KMS-11 (cell line): ENCODE data around the gene PPP4R3A.
"Not testable (repeated sequence)": the region's sequence is repeated elsewhere in the genome, so short reads cannot be mapped to it uniquely, and the experiment has no call there.

Source experiments
- H2AFZ ChIP-seq: fragments of 200-600 bp; sonication (generic); 2 replicates; pipeline ENCODE4 v1.6.1; 2016; ENCODE audit warnings: antibody characterized with exemption, mixed run types, low read depth
- H3K27ac ChIP-seq: fragments of 200-600 bp; sonication (generic); 2 replicates; pipeline ENCODE4 v1.6.1; 2016; ENCODE audit warnings: mild to moderate bottlenecking, mixed run types
- H3K27me3 ChIP-seq: fragments of 200-600 bp; sonication (generic); 2 replicates; pipeline ENCODE4 v1.6.1; 2017; ENCODE audit warnings: mild to moderate bottlenecking, low read depth, mixed run types, moderate library complexity; ENCODE audit not compliant: insufficient read depth
- H3K36me3 ChIP-seq: fragments of 200-600 bp; sonication (generic); 2 replicates; pipeline ENCODE4 v1.6.1; 2017; ENCODE audit warnings: mild to moderate bottlenecking, mixed run types; ENCODE audit not compliant: insufficient read depth
- H3K4me1 ChIP-seq: fragments of 200-600 bp; sonication (generic); 2 replicates; pipeline ENCODE4 v1.6.1; 2016; ENCODE audit warnings: mild to moderate bottlenecking, low read depth, mixed run types; ENCODE audit not compliant: poor library complexity, severe bottlenecking
- H3K4me2 ChIP-seq: fragments of 200-600 bp; sonication (generic); 2 replicates; pipeline ENCODE4 v1.7.0; 2016; ENCODE audit warnings: mild to moderate bottlenecking, mixed run types
- H3K4me3 ChIP-seq: fragments of 200-600 bp; sonication (generic); IDR thresholded peaks from 2 replicates; pipeline ENCODE4 v1.6.1; 2017; ENCODE audit warnings: low read depth, low read length, mixed read lengths; ENCODE audit not compliant: insufficient read depth
- H3K79me2 ChIP-seq: fragments of 200-600 bp; sonication (generic); 2 replicates; pipeline ENCODE4 v1.6.1; 2016; ENCODE audit warnings: low read depth, mixed run types; ENCODE audit not compliant: insufficient read depth
- H3K9ac ChIP-seq: fragments of 200-600 bp; sonication (generic); 2 replicates; pipeline ENCODE4 v1.6.1; 2016; ENCODE audit warnings: mild to moderate bottlenecking, mixed run types
- H4K20me1 ChIP-seq: fragments of 200-600 bp; sonication (generic); 2 replicates; pipeline ENCODE4 v1.6.1; 2016; ENCODE audit warnings: mild to moderate bottlenecking, mixed run types; ENCODE audit not compliant: insufficient read depth
- CTCF ChIP-seq: fragments of 200-600 bp; sonication (generic); conservative IDR thresholded peaks from 2 replicates; pipeline ENCODE4 v1.6.1; 2017; ENCODE audit warnings: low read depth, mild to moderate bottlenecking, antibody characterized with exemption, low read length, moderate library complexity, mixed read lengths

PPP4R3A gene

DNA sequence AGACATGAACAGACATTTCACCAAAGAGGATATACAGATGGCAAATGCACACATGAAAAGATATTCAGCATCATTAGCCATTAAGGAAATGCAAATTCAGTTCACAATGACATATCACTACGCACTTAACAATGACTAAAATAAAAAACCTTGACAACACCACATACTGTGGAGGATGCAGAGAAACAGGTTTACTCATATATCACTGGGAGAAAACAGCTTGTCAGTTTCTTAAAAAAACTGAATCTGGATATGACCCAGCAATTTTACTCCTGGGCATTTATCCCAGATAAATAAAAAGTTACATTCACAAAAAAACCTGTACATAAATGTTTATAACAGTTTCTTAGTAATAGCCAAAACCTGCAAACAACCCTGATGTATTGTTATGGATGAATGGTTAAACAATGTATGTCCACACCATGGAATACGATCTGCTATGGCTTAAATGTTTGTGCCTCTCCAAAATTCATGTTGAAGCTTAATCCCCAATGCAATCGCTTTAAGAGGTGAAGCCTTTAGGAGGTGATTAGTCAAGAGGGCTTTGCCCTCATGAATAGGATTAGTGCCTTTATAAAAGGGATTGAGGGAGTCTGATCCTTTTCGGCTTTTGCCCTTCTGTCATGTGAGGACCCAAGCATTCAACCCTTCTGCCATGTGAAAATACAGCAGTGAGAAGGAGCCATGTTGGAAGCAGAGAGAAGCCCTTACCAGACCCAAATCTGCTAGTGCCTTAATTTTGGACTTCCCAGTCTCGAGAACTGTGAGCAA is 36.0 kb upstream of the PPP4R3A start:
- H3K27me3 ChIP-seq = no peaks in the 10 kb centered on the region

DNA sequence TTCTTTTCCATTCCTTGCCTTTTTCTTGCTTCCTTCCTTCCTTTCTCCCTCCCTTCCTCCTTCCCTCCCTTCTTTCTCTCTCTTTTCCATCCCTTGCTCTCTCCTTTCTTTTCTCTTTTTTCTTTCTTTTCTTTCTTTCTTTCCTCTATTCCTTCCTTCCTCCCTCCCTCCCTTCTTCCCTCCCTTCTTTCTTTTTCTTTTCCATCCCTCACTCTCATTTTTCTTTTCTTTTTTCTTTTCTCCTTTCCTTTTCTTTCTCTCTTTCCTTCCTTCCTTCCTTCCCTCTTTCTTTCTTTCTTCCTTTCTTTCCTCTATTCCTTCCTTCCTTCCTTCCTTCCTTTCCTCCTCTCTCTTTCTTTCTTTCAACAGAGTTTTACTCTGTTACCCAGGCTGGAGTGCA is 35.1 kb upstream of the PPP4R3A start:
- Histone ChIP-seq H3K9ac (no peak overlapping the region), H3K4me3 (no peak overlapping the region), H3K79me2 (no peaks in the 10 kb centered on the region), H3K36me3 (no peaks in the 10 kb centered on the region), H2AFZ (no peak overlapping the region), H3K27ac (no peak overlapping the region), H3K4me2 (no peak overlapping the region), H3K27me3 (no peaks in the 10 kb centered on the region), H3K4me1 (no peaks in the 10 kb centered on the region), H4K20me1 (no peaks in the 10 kb centered on the region)
- no peak for TF ChIP-seq CTCF

More for the DNA sequence above, 36.0 kb upstream of the PPP4R3A start:
- TF ChIP-seq CTCF = no peak
- Histone ChIP-seq H4K20me1 (no peaks in the 10 kb centered on the region), H3K36me3 (no peaks in the 10 kb centered on the region), H3K4me3 (no peak overlapping the region), H2AFZ (no peak overlapping the region), H3K4me1 (no peaks in the 10 kb centered on the region), H3K79me2 (no peaks in the 10 kb centered on the region), H3K4me2 (no peak overlapping the region), H3K27ac (no peak overlapping the region), H3K9ac (no peak overlapping the region)

- H4K20me1 ChIP-seq = no peaks in the 10 kb centered on the region
- H3K9ac ChIP-seq = no peak overlapping the region
- no peak overlapping the region for H3K4me3 ChIP-seq
- H2AFZ ChIP-seq = no peak overlapping the region
- no peaks in the 10 kb centered on the region for H3K27me3 ChIP-seq
- no peaks in the 10 kb centered on the region for H3K4me1 ChIP-seq
- H3K79me2 ChIP-seq = no peaks in the 10 kb centered on the region
- no peak overlapping the region for H3K27ac ChIP-seq
- TF ChIP-seq CTCF = no peak
- H3K4me2 ChIP-seq = no peak overlapping the region
- H3K36me3 ChIP-seq = no peaks in the 10 kb centered on the region
Measured at GRCh38 chr14:91536327-91536726, 26.2 kb upstream of the PPP4R3A start.

GRCh38 chr14:91534059-91534458 is 23.9 kb upstream of the PPP4R3A start:
- H3K36me3 ChIP-seq, H3K4me2 ChIP-seq, H3K4me3 ChIP-seq, H3K27me3 ChIP-seq, H3K4me1 ChIP-seq, H3K79me2 ChIP-seq, H3K27ac ChIP-seq, H2AFZ ChIP-seq, H3K9ac ChIP-seq, H4K20me1 ChIP-seq: not testable (repeated sequence)

- no peak overlapping the region for H2AFZ ChIP-seq
- H4K20me1 ChIP-seq = no peaks in the 10 kb centered on the region
- H3K9ac ChIP-seq = no peak overlapping the region
- H3K27ac ChIP-seq = no peak overlapping the region
- H3K4me1 ChIP-seq = no peaks in the 10 kb centered on the region
- H3K4me2 ChIP-seq = no peak overlapping the region
- no peaks in the 10 kb centered on the region for H3K27me3 ChIP-seq
- H3K36me3 ChIP-seq = no peaks in the 10 kb centered on the region
- H3K4me3 ChIP-seq = no peak overlapping the region
- no peak for TF ChIP-seq CTCF
- no peaks in the 10 kb centered on the region for H3K79me2 ChIP-seq
Measured at GRCh38 chr14:91533623-91534022, 23.5 kb upstream of the PPP4R3A start.
